ENCODE measurements around the gene PPP6R3.

- TF ChIP-seq CTCF (IDR thresholded peaks at IDR 0.05): no peak
- no peak for TF ChIP-seq POLR2A (IDR thresholded peaks at IDR 0.05)
Measured at GRCh38 chr11:68457216-68457897, 3.2 kb upstream of the PPP6R3 start.
